ENCODE measurements around the gene HNRNPUL1. TPM values are rescaled to one million over a fixed set of nuclear protein-coding genes. Genes with fewer than 3 reads are reported as not detected.

HNRNPUL1 gene
- total and polyA plus RNA-seq, 9 of the 15 experiments (the other 6 are each of a cell fraction or from before 2014, with no cell fraction given): 7.3 to 211 (median 85.0) TPM

- peaks cover 34% of the 10 kb centered on the region for H3K79me2 ChIP-seq (ENCODE audit: control insufficient read depth, insufficient read depth, low read length)
- TF ChIP-seq MYBL2 (IDR thresholded peaks at IDR 0.05; ENCODE audit: low read depth) (peak; percentile 13; the same call in 1 of the 2 replicates), MYBL2 (CRISPR knock-in tag; IDR thresholded peaks at IDR 0.05; ENCODE audit: borderline replicate concordance) (no peak), NFATC3 (IDR thresholded peaks at IDR 0.05) (peak; percentile 70; the same call in 1 of the 2 replicates), ZFP91 (CRISPR knock-in tag; IDR thresholded peaks at IDR 0.05) (no peak), HIVEP1 (CRISPR knock-in tag; IDR thresholded peaks at IDR 0.05) (no peak), RHOXF2B (CRISPR knock-in tag; conservative IDR thresholded peaks at IDR 0.05) (no peak), KLF13 (tag; IDR thresholded peaks at IDR 0.05; ENCODE audit: borderline replicate concordance, low read depth) (peak; percentile 94), ZNF165 (CRISPR knock-in tag; IDR thresholded peaks at IDR 0.05; ENCODE audit: borderline replicate concordance) (no peak), POLR2AphosphoS5 (IDR thresholded peaks at IDR 0.05; ENCODE audit: control insufficient read depth, insufficient read depth, low read depth, low read length) (peak; percentile 57; the same call in 1 of the 2 replicates), RB1 (IDR thresholded peaks at IDR 0.05; ENCODE audit: low read depth) (peak; percentile 46), PHB (CRISPR knock-in tag; IDR thresholded peaks at IDR 0.05) (no peak), CBX1 (IDR thresholded peaks at IDR 0.05; ENCODE audit: low read depth) (peak; percentile 72; the same call in 1 of the 2 replicates), HDAC1 (IDR thresholded peaks at IDR 0.05) (peak; percentile 57 to 96; a peak in 2 of 4 replicates), AFF1 (IDR thresholded peaks at IDR 0.05; ENCODE audit: low read depth in 1 of 2, partially characterized antibody in 2 of 2) (peak; percentile 45 to 91), PML (IDR thresholded peaks at IDR 0.05; ENCODE audit: low read length) (no peak; the same call in 1 of the 2 replicates)
Measured at GRCh38 chr19:41310033-41310831, 46.1 kb downstream of the HNRNPUL1 start, which contains the start of gene CCDC97. Gene CCDC97 (plus strand): TSS chr19:41310172. CDS start chr19:41310311, 139 bp downstream.

More at GRCh38 chr19:41310033-41310831, 46.1 kb downstream of the HNRNPUL1 start, which contains the start of gene CCDC97:
- H3K4me3 ChIP-seq: peak within 1 kb of the TSS; percentile 67
- ATAC-seq: peak; percentile 80
- no peaks in the 10 kb centered on the region for H3K9me3 ChIP-seq (replicated peaks; ENCODE audit: control insufficient read depth, insufficient read depth, low read depth, low read length)
- CTCF ChIA-PET (ENCODE audit: low intra/inter-chr PET ratio): no interaction called here
- 0% methylated on average over 38 of the region's 47 CpGs for WGBS (ENCODE audit: insufficient coverage, low coverage, missing lambda C conversion rate)
- POLR2A ChIA-PET: interaction anchor here (0.6 to 1.2 kb wide), 8 partner anchors 9 to 735 kb away, joined by 3 to 7 read pairs (median 3); no protein-coding TSS in a partner anchor
- H3K27ac ChIP-seq (ENCODE audit: extremely low read depth, low read depth, low read length): peak within 1 kb of the TSS; percentile 88
- H4K20me1 ChIP-seq (replicated peaks; ENCODE audit: control insufficient read depth, insufficient read depth, low read length): peaks cover 3% of the 10 kb centered on the region; the same call in 1 of the 2 replicates
- H2AFZ ChIP-seq (ENCODE audit: low read depth, low read length): peak within 1 kb of the TSS; percentile 92
- DNase-seq (ENCODE audit: extremely low read depth in 1 of 4, low spot score in 3 of 4): peak; percentile 92 to 95 (median 94)
- peak within 1 kb of the TSS; percentile 88 to 93 for H3K9ac ChIP-seq (ENCODE audit: insufficient read depth in 1 of 2, low read depth in 2 of 2, low read length in 2 of 2)
- peaks cover 11 to 12% of the 10 kb centered on the region in 2 experiments; a peak in 4 of 5 replicates for H3K4me1 ChIP-seq (replicated peaks in 1 of 2; ENCODE audit: control insufficient read depth in 2 of 2, insufficient read depth in 2 of 2, low read length in 2 of 2)
- in situ Hi-C loops (cut with MboI): loop anchor here (25.0 kb wide), 1 partner anchor 252 kb away; no protein-coding TSS in a partner anchor
- no peaks in the 10 kb centered on the region for H3K27me3 ChIP-seq (ENCODE audit: control insufficient read depth in 2 of 2, insufficient read depth in 2 of 2, low read length in 2 of 2)
- intact Hi-C loops (cut with micrococcal nuclease): no loop called here
- H3K4me2 ChIP-seq (ENCODE audit: insufficient read depth, low read length): peak within 1 kb of the TSS; percentile 91
- peaks cover 56% of the 10 kb centered on the region for H3K36me3 ChIP-seq (ENCODE audit: control insufficient read depth, insufficient read depth, low read length)
- FAIRE-seq: peak; percentile 78
- H3K9me1 ChIP-seq (ENCODE audit: control insufficient read depth, insufficient read depth, low read length): no peaks in the 10 kb centered on the region
- TSS peak; percentile 64 for BruUV-seq (replicated peaks)

All from K562 (cell line).